Activated B cell treated with CpG ODN at 0.5 μM for 24 hours (primary cell): Measurements from ENCODE around the gene ATP8A1. TPM values are rescaled to one million over a fixed set of nuclear protein-coding genes. Genes with fewer than 3 reads are reported as not detected.
A peak's percentile ranks its signal among the peaks of the same experiment; 100 is the strongest.

Experiments used
- ATAC-seq: fragments of 200-7000 bp; cut with Tn5 transposase; one replicate; pipeline ENCODE4 v1.10.0; 2021; ENCODE audit warnings: low read depth, mild to moderate bottlenecking, moderate library complexity
- CTCF ChIA-PET: fragments of 350-600 bp; sonication (Branson Sonifier 250); formaldehyde crosslinking; loops from one replicate; lab custom pipeline; 2021; ENCODE audit warnings: antibody characterized with exemption; lab: Charles Lee
- POLR2A ChIA-PET: fragments of 350-600 bp; sonication (Branson Sonifier 250); formaldehyde crosslinking; loops from one replicate; lab custom pipeline; 2021; ENCODE audit warnings: antibody characterized with exemption; lab: Charles Lee
- DNase-seq: peaks from one replicate; pipeline ENCODE4 v3.0.0; 2022
- H3K27ac Mint-ChIP-seq: one replicate; pipeline ENCODE4 v1.8.0; 2020; ENCODE audit warnings: mixed read lengths
- H3K27me3 Mint-ChIP-seq: one replicate; pipeline ENCODE4 v1.8.0; 2021; ENCODE audit warnings: mixed read lengths
- H3K36me3 Mint-ChIP-seq: one replicate; pipeline ENCODE4 v1.8.0; 2021; ENCODE audit warnings: low read depth, mixed read lengths
- H3K4me1 Mint-ChIP-seq: one replicate; pipeline ENCODE4 v1.8.0; 2021; ENCODE audit warnings: mixed read lengths
- H3K4me3 Mint-ChIP-seq: one replicate; pipeline ENCODE4 v1.8.0; 2020; ENCODE audit warnings: mild to moderate bottlenecking, mixed read lengths
- H3K9me3 Mint-ChIP-seq: one replicate; pipeline ENCODE4 v1.8.0; 2020; ENCODE audit warnings: mixed read lengths
- intact Hi-C: fragments of 100-400 bp; cut with micrococcal nuclease; formaldehyde crosslinking; loops from one replicate; pipeline ENCODE4 v1.15.1; 2024
- total RNA-seq: library from RNA; stranded (reverse); gene quantifications from 2 replicates; pipeline ENCODE4 v1.2.3, GENCODE V29; 2022
- TF ChIP-seq, protein P1 (sequence below): fragments of 200-600 bp; IDR thresholded peaks from one replicate; pipeline ENCODE4 v1.8.0; 2022; ENCODE audit warnings: antibody characterized with exemption, mild to moderate bottlenecking

The ATP8A1 gene
- total RNA-seq, 1 donor from 2014 or later: 35.6 TPM

DNA sequence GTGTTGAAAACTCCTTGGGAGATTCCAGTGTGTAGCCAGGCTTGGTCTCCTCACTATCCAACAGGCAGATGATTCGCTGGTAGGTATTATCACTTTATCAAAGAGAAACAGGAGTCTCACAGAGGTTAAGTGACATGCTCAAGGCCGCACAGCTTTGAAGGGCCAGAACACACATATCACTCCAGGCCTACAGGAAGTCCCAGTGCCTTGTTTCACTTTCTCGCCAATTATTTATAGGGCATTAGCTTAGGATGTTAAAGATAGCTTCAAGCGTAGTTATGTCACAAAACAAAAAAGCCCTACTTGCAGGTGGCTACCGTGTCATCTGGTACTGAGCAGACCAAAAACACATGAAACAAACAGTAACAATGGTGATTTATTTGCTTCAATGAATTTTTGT, 13.2 kb downstream of the ATP8A1 start:
- H3K36me3 Mint-ChIP-seq: no peaks in the 10 kb centered on the region
- H3K4me1 Mint-ChIP-seq: peaks cover 90% of the 10 kb centered on the region
- H3K4me3 Mint-ChIP-seq: peak overlapping the region; percentile 63
- intact Hi-C loops: no loop called here
- DNase-seq (no peak), ATAC-seq (peak; percentile 77)
- H3K27me3 Mint-ChIP-seq: no peaks in the 10 kb centered on the region
- TF ChIP-seq, protein P1, sequence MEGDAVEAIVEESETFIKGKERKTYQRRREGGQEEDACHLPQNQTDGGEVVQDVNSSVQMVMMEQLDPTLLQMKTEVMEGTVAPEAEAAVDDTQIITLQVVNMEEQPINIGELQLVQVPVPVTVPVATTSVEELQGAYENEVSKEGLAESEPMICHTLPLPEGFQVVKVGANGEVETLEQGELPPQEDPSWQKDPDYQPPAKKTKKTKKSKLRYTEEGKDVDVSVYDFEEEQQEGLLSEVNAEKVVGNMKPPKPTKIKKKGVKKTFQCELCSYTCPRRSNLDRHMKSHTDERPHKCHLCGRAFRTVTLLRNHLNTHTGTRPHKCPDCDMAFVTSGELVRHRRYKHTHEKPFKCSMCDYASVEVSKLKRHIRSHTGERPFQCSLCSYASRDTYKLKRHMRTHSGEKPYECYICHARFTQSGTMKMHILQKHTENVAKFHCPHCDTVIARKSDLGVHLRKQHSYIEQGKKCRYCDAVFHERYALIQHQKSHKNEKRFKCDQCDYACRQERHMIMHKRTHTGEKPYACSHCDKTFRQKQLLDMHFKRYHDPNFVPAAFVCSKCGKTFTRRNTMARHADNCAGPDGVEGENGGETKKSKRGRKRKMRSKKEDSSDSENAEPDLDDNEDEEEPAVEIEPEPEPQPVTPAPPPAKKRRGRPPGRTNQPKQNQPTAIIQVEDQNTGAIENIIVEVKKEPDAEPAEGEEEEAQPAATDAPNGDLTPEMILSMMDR: no peak
- no peaks in the 10 kb centered on the region for H3K9me3 Mint-ChIP-seq
- H3K27ac Mint-ChIP-seq: peak overlapping the region; percentile 92
- ChIA-PET POLR2A (interaction anchor here (0.9 to 6.8 kb wide), 4 partner anchors 11 to 15 kb away, joined by 5 to 95 read pairs (median 6); partner anchors contain the start of gene ATP8A1), CTCF (interaction anchor here (1.0 kb wide), 1 partner anchor 13 kb away, joined by 3 read pairs; the partner anchor contains the start of gene ATP8A1)

- Mint-ChIP-seq H3K27ac (peak overlapping the region; percentile 92), H3K4me3 (peak overlapping the region; percentile 63), H3K27me3 (no peaks in the 10 kb centered on the region), H3K36me3 (no peaks in the 10 kb centered on the region), H3K9me3 (no peaks in the 10 kb centered on the region), H3K4me1 (peaks cover 95% of the 10 kb centered on the region)
- POLR2A ChIA-PET: interaction anchor here (0.9 to 6.8 kb wide), 4 partner anchors 10 to 15 kb away, joined by 5 to 95 read pairs (median 6); partner anchors contain the start of gene ATP8A1
- TF ChIP-seq, protein P1: no peak
- intact Hi-C loops: no loop called here
- DNase-seq (no peak), ATAC-seq (no peak)
- CTCF ChIA-PET: interaction anchor here (1.0 kb wide), 1 partner anchor 14 kb away, joined by 3 read pairs; the partner anchor contains the start of gene ATP8A1
Observed at GRCh38 chr4:42642845-42643615, 13.9 kb downstream of the ATP8A1 start.

GRCh38 chr4:42642101-42642797, 14.7 kb downstream of the ATP8A1 start:
- Mint-ChIP-seq H3K9me3 (no peaks in the 10 kb centered on the region), H3K36me3 (no peaks in the 10 kb centered on the region), H3K4me3 (peak overlapping the region; percentile 9), H3K4me1 (peaks cover 99% of the 10 kb centered on the region), H3K27me3 (no peaks in the 10 kb centered on the region), H3K27ac (peak overlapping the region; percentile 92)
- intact Hi-C loops: no loop called here
- ChIA-PET POLR2A (interaction anchor here (1.0 to 6.8 kb wide), 3 partner anchors 13 to 15 kb away, joined by 3 to 95 read pairs (median 6); partner anchors contain the start of gene ATP8A1), CTCF (no interaction called here)
- no peak for DNase-seq
- no peak for ATAC-seq
- TF ChIP-seq, protein P1: no peak

- TF ChIP-seq, protein P1: no peak
- intact Hi-C loops: no loop called here
- Mint-ChIP-seq H3K27ac (peak overlapping the region; percentile 92), H3K27me3 (no peaks in the 10 kb centered on the region), H3K36me3 (no peaks in the 10 kb centered on the region), H3K4me1 (peaks cover 100% of the 10 kb centered on the region), H3K9me3 (no peaks in the 10 kb centered on the region), H3K4me3 (peak overlapping the region; percentile 9)
- ATAC-seq (no peak), DNase-seq (no peak)
- ChIA-PET CTCF (no interaction called here), POLR2A (interaction anchor here (0.6 to 6.8 kb wide), 4 partner anchors 13 to 64 kb away, joined by 3 to 95 read pairs (median 5); partner anchors contain the start of gene ATP8A1)
Observed at GRCh38 chr4:42641656-42642055, 15.2 kb downstream of the ATP8A1 start.
